Activated gamma-delta T cell treated with Interleukin-2 at 50 U/mL for 16 hours (primary cell): ENCODE measurements around the gene SFTPA2.
"Not testable (repeated sequence)": the region's sequence is repeated elsewhere in the genome, so short reads cannot be mapped to it uniquely, and the experiment has no call there.

Experiments
- DNase-seq: peaks from one replicate; pipeline ENCODE4 v3.0.0-alpha.2; 2020

SFTPA2 gene

DNA sequence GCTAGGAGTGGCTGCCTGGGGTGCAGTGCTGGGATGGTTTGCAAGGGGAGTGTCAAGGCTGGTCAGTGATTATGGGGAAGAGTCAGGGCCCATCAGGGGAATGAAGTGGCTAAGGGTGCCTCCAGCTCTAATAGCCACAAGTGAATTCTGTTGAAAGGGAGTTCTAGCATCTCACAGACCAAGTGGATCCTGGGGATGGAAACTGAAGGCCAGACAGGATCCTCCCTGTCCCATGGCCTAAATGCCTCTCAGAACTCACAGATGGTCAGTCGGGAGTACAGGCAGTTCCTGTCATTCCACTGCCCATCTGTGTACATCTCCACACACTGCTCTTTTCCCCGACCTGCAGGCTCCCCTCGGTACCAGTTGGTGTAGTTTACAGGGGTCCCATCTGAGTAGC, 3.2 kb downstream of the SFTPA2 start:
- not testable (repeated sequence) for DNase-seq

DNA sequence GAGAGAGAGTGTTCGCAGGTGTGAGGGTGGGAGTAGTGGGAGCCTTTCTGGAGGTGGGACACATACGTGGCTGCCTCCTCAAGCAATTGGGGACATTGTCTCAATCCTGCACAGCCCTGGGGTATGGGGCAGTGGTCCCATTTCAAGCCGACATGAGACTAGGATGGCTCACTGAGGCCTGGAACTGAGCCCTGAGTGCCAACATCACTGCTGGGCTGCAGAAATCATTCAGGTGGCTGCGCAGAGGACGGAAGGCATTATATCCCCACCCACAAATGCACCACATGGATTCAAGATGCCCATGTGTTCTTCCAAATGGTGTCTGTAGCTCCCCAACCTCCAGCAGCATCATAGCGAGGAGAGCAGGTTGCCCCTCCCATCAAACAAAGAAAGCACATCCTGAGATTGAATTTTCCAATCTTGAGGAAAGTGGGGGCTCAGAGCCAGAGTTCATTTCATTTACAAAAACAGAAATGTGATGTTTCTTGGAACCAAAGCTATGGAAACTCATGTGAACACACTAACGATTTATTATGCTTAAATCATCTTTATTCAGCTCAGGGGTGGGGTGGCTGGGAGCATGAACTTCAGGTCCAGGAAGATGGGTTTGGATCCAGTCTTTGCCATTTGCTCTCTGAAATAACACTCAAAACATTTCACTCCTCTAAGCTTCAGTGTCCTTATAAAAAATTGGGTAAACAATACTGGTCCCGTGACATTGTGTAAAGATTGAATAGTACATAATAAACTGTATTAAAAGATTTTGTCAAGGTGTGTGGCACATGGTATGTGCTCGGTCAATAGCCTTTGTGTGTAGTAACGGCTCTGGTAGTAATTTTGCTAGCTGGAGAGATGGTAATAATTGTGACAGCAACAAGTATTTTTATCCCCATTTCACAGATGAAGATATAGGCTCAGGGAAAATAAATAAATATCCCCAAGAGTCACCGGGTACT, 4.6 kb downstream of the SFTPA2 start:
- DNase-seq, result no peak

DNA sequence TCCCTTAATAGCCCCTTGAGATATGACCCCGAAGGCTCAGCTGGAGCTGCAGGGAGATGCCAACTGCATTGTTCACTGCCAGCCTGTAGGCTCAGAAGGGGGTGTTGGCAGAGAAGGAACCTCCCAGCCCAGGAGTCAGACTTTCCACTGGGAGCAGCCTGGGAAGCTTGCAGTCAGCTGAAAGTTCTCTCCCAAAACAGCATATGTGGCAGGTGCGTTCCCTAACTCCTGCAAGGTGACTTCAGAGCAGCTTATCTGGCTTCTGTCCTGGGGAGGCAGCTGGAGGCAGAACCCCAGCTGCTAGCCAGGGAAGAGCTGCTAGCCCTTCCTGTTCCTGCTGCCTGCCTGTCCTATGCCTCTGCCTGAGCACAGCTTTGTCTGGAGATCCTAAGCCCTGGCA, 8.1 kb downstream of the SFTPA2 start:
- no peak for DNase-seq

DNA sequence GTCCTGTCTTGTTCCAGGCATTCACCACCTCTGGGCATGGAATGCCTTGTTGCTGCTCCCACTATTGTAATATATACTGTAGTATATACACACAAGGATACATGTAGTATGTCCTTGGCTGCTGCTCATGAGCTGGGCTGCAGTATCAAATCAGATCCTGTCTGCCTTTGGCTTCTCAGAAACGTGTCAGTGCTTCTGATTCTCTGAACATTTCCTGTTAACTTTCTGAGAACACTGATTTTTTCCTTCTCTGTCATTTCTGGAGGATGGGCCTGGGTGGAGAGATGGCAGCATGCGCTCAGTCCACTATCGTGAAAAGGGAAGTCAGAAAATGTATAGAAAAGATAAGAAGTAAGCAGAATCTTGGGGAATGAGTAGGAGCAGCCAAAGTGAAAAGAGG, 12.2 kb downstream of the SFTPA2 start:
- DNase-seq, result no peak

DNA sequence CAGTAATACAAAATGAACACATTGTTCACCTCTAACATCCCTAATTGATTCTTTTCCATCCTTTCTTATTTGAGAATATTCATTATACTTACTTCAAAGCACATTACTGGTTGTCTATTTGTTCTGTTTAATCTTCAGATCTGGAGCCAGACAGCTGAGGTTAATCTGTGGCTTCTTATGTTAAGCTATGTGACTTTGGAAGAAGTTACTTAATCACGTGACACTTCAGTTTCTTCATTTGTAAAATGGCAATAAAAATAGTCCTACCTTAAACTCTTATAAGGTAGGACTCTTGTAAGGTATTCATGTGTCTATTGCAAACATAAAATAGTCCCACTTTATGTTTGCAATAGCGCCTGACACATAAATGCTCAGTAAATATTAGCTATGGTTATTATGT, 13.1 kb downstream of the SFTPA2 start:
- not testable (repeated sequence) for DNase-seq

DNA sequence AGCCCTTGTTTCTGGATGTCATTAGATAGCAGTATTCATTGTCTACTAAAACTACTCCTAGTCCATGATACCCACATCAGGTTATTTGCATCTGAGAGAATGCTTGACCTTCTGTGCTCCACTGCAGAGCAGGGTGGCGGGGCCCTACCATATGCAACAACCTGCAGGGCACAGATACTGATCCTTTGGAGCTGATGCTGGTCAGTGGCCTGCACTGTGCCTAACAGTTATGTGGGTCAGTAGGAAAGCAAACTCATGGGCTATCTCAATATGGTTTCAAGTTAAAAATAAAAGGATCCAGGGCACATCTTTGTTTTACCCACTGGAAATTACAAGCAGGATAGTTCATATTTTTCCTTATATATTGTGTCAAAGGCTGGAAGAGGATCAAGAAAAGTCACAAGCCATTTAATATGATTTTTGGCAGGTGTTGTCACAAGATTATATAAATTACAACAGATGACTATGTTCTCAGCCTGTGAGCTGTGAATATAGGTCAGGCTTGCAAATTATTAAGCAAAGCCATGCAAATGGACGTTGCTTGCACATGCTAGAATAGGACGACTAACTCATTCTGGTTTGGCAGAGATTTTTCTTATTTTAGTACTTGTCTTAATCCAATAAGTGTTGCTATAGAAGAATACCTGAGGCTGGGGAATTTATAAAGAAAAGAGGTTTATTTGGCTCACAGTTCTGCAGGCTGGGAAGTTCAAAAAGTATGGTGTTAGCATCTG, 15.1 kb downstream of the SFTPA2 start:
- DNase-seq, result not testable (repeated sequence)

DNA sequence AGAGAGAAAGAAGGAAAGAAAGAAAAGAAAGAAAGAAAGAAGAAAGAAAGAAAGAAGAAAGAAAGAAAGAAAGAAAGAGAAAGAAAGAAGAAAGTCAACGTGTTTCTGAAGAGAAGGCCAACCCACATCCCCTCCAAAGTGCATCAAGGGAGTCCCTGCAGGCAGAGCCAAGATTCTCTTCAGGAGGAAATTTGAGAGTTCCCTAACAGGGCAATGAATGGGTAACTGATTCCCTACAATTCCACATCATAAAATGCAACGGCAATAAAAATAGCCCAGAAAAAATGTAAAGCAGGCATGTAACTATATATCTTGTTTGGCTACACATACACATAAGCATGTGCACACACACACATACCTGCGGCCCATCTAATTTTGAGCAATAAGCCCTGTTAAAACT, 15.8 kb downstream of the SFTPA2 start:
- DNase-seq, result not testable (repeated sequence)

DNA sequence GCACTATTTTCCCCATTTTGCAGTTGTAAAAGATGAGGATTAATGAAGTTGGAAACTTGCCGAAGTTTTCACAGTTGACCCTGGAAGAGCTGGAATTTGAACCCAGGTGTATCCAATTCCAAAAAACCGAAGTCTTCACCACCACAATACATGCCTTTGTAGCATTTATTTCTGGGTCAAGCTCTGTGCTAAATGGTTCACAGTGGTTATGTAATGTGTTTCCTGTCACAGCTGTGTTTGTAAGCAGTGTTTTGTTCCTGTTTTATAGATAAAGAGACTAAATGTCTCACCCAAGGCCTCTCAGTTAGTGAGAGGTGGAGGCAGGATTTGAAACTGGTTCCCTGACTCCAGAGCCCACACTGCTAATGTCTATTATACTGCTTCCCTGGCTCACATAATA, 17.6 kb downstream of the SFTPA2 start:
- DNase-seq, result no peak

DNA sequence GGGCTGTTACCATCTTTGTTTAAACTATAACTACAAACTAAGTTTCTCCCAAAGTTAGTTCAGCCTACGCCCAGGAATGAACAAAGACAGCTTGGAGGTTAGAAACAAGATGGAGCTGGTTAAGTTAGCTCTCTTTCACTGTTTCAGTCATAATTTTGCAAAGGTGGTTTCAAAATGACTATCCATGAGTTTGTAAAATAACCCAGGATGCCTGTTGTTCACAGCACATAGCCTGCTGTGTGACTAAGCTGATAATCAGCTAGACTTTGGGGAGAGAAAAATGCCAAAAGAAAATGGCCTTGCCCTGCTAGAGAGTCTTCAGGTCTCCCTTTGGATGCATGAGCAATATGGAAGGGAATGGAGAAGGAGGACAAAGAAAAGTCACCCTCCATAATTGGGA, 19.3 kb downstream of the SFTPA2 start:
- not testable (repeated sequence) for DNase-seq

DNA sequence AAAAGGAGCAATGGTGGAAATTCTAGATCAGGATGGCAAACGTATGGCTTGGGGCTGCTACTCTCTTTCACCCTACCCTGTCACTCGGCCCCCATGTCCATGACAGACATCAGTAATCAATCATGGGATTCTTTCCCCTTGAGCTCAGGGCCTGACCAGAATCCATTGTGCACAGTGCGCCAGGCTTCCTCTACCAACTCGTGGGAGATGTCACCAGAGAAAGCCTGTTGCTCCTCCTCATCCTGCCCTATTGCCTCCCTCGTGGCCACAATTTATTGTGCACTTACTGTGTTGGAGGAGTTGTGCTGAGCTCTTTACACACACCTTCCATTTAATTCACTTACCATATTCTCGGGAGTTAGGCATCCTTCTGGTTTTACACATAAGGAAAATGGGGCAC, 21.9 kb downstream of the SFTPA2 start:
- DNase-seq, result not testable (repeated sequence)

DNA sequence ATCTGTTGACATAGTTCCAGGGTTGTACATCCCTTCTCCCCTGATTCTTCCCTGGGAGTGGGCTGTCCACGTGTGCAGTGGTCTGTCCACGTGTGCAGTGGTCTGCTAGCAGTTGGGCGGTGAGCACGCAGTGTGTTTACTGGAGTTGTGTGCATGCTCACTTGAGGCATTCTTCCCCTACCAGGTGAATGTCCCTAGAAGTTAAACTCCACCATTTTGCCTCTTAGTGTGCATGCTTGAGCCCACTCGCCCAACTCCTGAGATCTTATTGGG, 26.4 kb downstream of the SFTPA2 start:
- DNase-seq, result not testable (repeated sequence)

DNA sequence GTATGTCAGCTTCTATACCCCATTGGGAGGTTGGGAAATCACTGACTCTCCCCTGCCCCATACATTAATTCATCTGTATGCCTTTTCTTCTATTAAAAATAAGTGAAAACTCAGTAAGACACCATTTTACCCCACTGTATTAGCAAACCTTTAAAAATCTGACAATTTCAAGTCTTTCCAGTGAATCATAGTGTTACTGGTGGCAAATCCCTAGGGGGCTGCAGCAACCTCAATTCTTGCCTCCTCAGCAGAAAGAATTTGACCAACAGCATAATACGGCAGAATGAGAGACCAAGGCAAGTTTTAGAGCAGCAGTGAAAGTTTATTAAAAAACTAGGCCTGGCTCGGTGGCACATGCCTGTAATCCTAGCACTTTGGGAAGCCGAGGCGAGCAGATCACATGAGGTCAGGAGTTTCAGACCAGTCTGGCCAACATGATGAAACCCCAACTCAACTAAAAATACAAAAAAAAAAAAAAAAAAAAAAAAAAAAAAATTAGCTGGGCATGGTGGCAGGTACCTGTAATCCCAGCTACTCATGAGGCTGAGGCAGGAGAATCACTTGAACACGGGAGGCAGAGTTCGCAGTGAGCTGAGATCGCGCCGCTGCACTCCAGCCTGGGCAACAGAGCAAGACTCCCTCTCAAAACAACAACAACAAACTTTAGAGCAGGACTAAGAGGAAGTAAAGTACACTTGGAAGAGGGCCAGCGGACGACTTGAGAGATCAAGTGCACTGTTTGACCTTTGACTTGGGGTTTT, 26.9 kb downstream of the SFTPA2 start:
- not testable (repeated sequence) for DNase-seq

DNA sequence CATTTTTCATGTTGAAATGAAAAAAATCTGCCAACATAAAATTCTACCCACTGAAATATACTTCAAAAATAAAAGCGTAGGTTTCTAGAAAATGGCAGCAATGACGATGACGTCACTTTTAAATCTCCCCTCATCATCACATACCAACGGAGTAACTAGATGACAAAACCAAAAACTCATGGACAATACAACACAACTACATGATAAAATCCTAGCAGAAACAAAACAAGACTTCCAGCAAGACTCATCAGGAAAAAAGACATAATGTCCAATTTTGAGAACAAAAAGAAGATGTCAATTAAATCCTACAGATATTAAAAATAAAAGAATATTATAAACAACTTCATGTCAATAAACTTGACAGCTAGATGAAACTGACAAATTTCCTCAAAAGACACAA, 31.9 kb downstream of the SFTPA2 start:
- not testable (repeated sequence) for DNase-seq

DNA sequence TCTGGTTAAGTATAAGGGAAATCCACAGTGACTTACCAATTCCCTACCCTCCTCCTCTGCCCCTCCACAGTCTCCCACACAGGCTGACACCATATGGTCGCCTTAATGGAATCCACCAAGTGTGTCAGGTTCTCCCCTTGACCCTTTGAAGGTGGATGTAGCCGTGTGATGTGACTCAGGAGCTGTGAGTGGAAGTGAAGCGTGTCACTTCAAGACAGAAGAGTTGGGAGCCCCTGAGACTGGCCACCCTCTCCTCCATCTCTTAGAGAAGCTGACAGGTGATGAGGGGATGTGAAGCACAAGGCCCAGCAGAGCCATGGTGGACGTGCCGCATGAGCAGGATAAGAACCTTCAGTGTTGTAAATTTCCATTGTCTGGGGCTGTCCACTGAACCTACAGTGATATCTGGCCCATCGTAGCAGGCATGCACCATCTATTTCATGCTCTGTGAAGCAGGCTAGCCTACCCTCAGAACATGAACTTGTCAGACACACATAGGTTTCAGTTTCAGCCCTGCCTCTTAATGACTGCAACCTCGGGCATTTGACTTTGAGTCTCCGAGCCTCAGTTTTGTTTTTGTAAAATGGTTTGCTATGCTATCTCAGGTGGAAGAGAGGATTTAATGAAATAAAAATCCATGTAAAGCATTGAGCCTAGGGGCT, 35.0 kb downstream of the SFTPA2 start:
- DNase-seq, result not testable (repeated sequence)

DNA sequence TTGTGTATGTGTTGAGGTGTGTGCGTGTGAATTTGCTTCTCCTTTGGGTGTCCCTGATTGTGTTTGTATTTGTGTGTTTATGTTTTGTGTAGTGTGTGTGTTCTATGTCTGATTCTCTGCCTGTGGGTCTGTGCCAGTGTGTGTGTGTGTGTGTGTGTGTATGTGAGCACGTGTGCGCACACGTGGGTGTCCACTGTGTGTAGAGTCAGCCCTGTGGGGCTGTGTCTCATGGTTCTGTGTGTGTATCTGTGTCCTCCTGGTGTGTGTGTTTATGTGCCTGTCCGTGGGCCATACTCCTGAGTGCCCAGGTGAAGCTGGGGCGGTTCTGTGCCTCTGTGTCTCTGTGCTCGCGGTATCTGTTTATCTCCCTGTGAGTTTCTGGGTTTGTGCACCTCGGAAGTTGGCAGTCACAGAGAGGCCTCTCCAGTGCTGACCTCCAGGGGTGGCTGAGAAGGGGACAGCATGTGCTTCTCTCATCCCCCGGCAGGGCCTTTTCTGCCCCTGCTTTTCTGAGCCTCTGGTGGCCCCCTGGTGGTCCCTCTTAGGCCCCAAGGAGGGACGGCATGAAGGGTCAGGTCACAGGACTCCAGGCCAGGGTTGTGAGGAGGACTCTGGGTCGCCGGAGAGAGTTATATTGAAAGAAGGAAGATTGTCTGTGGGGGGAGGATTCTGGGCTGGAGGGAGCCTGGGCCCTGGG, 36.9 kb downstream of the SFTPA2 start:
- DNase-seq, result not testable (repeated sequence)

DNA sequence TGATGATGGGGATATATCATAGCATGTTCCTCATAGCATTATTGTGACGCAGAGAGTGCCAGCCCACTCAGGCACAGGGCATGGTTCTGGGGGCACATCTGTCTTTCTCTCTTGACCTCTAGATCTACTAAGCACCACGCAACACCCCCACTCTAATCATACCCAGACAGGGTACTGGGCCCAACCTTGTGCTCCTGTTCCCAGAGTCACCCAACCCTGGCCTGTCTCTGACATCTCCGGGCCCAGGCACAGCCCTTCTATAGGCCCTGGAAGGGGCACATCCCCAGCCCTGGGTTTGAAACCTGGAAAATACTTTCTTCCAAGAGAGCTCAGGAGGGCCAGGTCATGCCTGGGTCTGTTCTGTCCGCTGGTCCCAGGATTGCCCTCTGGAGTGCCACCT, 37.7 kb downstream of the SFTPA2 start:
- DNase-seq, result not testable (repeated sequence)

DNA sequence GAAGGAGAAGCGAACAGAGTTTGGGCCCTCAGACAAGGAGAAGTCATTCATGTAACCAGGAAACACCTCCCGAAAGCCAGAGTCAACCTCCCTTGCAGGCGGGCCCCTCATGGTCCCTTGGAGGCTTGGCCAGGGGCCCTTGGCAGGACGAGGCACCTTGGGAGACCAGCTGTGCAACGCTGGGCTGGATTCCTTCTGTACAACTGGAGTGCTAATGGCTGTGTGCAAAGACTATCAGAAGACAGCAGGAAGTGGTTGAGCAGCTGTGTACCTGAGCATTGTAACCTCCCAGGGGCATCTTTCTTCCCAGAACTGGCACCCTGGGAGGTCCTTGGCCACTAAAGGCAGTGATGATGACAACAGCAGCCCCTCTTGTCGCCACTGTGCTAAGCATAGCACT, 38.5 kb downstream of the SFTPA2 start:
- not testable (repeated sequence) for DNase-seq

DNA sequence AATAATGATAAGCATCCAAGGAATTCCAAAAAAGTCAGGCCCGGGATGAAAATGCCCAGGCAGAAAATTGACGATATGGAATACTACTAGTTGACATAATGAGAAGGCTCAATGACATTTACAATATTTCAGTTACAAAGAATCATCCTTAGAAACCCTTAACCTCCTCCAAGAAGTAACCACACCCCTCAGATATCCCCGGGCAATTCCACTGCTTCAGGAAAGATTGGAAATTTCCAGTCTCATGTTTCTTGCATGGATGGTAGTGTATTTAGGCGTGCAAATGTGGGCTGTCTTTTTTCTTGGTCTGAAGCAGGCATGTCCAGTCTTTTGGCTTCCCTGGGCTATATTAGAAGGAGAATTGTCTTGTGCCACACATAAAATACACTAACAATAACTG, 42.6 kb downstream of the SFTPA2 start:
- not testable (repeated sequence) for DNase-seq

DNA sequence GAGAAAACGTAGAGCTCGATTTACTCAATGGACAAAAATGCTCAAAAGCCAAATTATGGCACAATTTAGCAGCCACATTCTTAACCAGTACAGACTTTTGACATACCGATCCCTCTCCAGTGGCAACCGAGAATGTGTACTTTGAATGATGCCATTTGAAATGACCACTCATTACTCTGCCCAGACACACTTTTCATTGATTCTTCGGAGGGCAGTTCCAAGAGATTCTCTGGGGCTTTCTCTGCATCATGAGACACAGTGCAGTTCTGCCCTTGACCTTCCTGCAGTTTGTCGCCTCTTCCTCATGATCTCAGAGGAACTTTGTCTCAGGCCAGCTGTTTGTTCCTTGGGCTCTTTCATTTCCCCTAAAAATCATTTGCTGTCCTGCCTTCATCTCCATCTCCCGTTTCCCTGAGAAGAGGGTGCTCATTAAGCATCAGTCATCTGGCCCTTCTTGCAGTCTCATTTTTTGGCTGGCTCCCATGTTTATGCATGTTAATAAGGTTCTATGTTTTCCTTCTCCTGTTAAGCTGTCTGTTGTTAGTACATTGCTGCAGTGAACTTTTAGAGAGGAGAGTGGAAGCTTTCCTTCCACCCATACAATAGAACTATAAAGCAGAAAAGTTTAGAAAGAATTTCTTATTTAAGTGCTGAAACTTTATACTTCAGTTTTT, 43.5 kb downstream of the SFTPA2 start:
- not testable (repeated sequence) for DNase-seq

DNA sequence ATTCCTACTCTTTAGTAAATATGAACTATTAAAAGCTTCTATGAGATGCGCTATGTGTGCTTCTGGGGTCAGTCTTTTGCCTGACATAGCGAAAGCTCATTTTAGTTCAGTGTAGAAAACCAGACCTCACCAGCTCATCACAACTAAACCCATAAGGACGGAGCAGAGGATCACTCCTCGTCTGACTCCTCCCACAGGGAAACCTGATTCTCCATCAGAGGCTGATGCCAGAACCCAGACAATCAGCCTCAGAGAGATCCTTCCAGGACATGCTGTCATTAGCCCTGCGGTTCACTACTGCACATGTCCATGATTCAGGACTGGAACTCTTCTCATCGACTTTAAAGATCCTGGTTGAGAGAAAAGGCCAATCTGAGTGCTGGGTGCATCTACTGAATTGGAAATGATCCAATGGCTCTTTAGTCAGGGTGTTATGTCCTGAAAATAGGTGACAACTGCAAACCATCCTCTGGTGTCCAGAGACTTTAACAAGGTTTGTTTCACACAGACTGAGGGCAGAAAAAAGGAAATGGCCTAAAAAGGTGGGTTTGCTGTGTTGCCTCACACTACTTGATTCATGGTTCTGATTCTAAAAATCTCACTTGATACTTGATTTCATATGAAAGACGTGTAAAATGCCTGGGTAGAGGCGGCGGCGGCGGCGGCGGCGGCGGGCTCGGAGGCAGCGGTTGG, 48.2 kb downstream of the SFTPA2 start, which contains the start of gene EIF5AL1:
TSS of gene EIF5AL1 (plus strand) at position 643 of the 693 bp plus-strand sequence. CDS start 117 bp downstream, outside the sequence.
- DNase-seq, result not testable (repeated sequence)
